Stimulated activated CD8-positive, alpha-beta memory T cell treated with anti-CD3 and anti-CD28 coated beads, Interleukin-12 subunit alpha, Interleukin-12 subunit beta, amount 100 ng/mL, for 24 hours (primary cell): ENCODE data around the gene DUSP2.
"Not testable (repeated sequence)": the region's sequence is repeated elsewhere in the genome, so short reads cannot be mapped to it uniquely, and the experiment has no call there.

ENCODE experiments used
- DNase-seq: peaks from one replicate; pipeline ENCODE4 v3.0.0-alpha.2; 2020; ENCODE audit errors: extremely low read depth

DUSP2 gene

DNA sequence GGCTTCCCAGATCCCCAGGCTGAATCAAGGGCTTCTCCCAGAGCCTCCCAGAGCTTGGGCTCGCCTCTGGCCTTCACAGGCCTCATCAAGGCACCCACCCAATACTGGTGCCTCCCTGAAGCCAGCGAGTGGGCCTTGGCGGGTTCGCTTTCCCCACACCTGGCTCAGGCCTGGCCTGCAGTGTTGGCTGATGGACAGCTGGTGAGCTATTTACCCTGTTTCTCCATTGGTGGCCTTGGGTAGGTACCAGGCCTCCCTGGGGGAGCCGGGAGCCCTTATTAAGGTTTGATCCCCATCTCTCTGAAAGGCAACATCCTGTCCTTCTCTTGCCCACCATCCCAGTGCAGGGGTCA lies 18.2 kb upstream of the DUSP2 start:
- DNase-seq: no peak

GRCh38 chr2:96161898-96162297 lies 16.7 kb upstream of the DUSP2 start:
- no peak for DNase-seq

- DNase-seq: not testable (repeated sequence)
Observed at GRCh38 chr2:96160366-96160765, 15.1 kb upstream of the DUSP2 start.

GRCh38 chr2:96159084-96159830 lies 14.0 kb upstream of the DUSP2 start:
- no peak for DNase-seq

GRCh38 chr2:96158554-96158940 lies 13.3 kb upstream of the DUSP2 start:
- DNase-seq: no peak

DNA sequence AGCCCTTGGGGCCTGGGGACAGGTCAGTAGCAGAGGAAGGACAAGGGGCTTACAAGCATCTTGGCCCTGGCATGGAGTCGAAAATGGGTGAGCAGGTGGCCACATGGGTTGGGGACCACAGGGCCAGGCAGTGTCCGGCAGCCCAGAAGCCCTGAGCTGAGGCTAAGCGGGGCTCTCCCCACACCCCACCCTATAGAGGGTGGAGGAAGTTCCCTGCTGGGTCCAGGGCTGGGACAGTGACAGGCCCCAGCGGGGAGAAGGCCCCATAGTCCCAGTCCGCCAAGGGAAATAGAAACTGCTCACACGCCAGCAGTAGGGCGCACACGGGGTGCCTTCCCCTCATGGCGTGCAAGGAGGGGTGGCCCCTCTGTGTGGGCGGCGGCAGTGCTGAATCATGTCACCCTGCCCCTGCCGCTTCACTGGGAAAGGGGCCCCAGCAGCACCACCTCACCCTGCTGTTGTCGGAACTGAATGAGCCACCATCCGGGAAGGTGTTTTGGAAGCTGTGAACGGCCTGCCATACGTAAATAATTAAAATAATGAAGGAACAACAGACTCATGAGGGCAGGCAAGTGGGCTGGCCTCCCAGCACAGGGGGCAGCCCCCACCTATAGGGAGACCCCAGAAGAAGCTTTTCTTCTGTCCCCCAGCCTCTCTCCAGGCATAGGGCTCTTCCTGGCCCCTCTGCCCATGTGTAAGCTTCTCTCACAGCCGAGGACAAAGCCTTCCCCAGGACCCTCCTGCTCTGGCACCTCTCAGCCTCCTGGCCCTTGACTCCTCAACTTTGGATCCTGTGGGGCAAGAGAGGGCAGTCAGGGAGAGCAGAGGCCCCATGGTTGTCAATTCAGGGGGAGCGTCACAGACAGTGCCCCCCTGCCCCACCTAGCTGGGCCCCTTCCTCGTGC lies 12.7 kb upstream of the DUSP2 start:
- peak; percentile 93 for DNase-seq

- no peak for DNase-seq
Observed at GRCh38 chr2:96156926-96157648, 11.8 kb upstream of the DUSP2 start.

DNA sequence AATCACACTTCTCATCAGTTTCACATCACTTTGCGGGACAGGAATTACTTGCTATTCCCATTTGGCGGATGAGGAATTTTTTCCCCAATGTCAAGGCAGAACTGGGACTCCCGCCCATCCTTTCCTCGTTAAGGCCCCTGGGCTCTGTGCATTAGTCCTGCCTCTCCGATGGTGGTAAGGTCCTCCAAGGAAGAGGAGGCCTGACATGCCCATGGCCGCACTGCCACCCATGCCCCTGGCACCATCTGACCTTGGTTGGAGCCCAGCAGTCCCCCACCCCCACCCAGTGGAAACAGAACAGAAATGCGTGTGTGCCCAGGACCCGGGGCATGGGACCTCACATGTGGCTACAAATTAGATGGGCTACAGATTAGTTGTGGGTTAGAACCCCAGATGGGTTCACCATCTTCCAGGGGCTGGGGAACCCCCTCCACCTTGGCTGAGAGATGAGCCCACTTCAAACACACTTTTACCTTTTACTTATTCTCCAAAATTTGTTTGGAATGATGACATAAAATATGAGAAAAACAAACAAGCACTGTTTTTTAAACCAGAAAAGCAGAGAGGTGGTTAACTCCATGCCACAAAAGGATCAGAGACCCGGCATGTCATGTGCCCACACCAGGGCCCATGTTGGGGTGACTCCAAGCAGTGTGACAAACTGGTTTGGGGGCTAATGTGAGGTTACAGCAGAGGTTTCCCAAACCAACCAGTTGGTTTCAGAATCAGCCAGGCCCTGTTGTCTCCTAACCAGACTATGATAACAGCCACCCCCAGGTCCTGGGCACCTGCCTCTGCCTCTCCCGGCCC lies 11.0 kb upstream of the DUSP2 start:
- no peak for DNase-seq

DNA sequence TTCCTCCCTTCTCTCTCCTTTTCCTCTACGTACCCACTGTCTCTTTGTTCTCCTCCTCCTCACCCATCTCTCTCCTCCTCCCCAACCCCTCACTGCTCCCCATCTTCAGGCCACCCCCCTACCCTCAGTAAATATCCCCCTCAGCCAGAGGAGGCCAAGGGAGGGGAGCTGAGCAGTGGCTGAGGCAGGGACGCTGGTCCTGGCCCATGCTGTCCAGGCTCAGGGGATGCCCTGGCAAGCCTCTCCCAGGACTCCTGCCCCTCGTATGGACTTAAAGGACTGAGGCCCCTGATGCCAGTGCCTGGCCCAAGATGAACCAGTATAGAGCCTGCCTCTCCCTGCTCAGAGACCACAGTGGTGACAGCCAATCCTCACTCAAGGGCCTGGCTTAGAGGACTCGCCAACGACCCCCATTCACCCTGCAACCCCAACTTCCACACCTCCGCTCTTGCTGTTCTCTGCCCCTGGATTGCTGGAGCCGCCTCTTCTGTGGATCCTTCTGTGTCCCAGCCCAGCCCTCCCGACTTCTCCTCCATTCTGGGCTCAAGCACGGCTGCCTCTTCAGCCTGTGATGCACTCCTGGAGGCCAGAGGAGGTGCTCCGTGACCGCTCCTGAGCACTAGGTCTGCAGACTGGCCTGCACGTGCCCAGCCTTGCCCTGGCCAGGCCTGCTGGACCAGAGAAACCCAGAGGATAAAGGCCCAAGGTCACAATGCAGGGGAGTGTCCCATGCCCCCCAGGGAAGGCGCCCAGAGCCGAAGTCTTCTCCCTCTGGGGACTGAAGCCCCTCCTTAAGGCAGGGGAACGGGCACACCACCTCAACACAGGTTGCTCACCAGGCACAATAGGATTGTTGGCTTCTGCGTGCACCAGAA lies 9.5 kb upstream of the DUSP2 start:
- no peak for DNase-seq

DNA sequence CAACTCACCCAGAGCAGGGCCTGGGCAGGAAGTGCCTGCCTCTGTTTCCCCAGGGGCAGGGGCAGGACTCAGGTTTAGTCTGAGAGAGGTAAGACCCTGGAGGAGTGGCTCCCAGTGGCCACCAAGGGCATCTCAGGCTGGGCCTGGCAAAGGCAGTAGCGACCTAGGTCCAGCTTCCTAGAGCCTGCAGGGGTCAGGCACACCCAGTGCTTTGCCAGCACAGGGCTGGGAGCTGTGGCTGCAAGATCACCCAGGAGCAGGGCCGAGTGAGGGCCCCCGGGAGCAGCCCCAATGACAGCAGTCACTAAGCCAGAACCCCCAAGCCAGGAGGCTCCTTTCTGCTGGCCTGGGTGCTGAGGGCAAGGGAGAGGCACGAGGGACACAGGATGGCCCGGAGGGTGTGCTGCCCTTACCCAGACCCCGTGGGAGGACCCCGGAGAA lies 8.8 kb upstream of the DUSP2 start:
- no peak for DNase-seq

DNA sequence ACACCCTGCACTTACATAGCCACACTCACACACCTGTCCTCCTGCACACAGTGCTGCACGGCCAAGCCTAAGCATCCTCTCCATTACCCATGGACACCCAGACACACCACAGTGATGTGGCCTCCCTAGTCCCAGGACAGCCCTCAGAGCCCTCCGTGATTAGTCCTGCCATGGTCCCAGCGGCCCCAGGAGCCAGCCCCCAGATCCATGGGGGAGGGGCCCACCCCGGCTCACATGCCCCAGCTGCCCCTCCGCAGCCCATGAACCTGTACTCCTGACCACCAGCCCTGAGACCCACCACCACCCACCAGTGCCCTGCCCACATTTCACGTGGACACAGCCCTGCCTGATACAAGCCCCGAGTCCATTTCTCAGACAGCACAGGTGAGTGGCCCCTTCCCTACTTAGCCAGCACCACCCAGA lies 8.1 kb upstream of the DUSP2 start:
- no peak for DNase-seq

GRCh38 chr2:96152304-96153161 lies 7.3 kb upstream of the DUSP2 start:
- DNase-seq: no peak

DNA sequence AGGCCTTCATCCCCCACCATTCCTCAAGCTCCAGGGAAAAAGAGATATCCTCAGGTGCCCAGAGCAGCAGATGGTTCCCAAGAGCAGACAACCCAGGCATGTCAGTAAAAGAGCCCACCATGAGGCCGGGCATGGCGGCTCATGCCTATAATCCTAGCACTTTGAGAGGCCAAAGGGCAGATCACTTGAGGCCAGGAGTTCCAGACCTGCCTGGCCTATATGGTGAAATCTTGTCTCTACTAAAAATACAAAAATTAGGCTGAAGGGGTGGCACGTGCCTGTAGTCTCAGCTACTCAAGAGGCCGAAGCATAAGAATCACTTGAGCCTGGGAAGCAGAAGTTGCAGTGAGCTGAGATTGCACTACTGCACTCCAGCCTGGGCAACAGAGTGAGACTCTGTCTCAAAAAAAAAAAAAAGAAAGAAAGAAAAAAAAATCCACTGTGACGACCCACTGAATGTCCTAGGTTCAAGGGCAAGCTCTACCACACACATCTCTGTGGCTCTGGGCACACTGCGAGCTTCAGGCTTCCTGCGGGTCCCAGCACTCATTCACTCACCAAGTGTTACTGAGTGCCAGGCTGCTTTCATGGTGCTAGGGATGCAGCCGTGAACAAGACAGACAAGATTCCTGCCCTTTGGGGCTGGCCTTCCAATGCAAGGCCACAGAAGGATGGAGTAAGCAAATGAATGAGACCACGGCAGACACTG lies 6.5 kb upstream of the DUSP2 start:
- no peak for DNase-seq

- no peak for DNase-seq
Observed at GRCh38 chr2:96150791-96151594, 5.8 kb upstream of the DUSP2 start.

DNA sequence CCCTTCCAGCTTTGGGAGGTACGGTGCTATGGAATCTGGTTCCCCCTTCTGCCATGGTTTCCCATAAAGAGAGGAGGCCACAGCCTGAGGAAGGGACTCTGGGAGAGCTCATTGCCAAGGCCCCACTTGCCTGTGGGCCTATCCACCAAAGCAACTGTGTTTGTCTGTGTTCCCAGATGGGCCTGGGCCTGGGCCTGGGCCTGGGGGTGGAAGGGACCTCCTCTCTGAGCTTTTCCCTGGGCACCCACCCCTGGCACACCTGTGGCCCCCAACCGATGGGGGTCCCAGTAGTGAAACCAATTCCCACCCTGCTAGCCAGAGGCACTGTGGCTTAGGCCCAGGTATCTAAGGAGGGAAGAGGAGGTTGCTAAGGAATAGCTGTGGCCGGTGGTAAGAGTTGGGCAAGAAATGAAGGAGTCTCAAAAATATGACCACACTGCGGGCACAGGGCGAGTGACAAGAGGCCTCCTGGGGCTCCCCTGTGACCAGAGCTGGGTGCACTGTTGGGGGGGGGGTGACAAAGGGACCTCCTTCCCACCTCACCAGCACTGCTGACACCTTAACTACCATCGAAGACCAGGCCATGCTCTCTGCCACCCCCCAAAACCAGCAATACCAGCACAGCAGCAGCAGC lies 4.9 kb upstream of the DUSP2 start:
- DNase-seq: no peak

- DNase-seq: peak; percentile 96
Observed at GRCh38 chr2:96148410-96149217, 3.4 kb upstream of the DUSP2 start.
